Measurements from ENCODE around the gene TMTC2. TPM values are rescaled to one million over a fixed set of nuclear protein-coding genes. Genes with fewer than 3 reads are reported as not detected.

TMTC2 gene
- total RNA-seq, 2 donors from 2014 or later, result 5.0 to 6.7 TPM

- Mint-ChIP-seq H3K9me3 (no peaks in the 10 kb centered on the region), H3K27ac (no peak overlapping the region), H3K36me3 (no peaks in the 10 kb centered on the region)
- ATAC-seq (no peak), DNase-seq (ENCODE audit: low spot score in 2 of 2) (no peak)
Measured at GRCh38 chr12:82698708-82699564, 12.2 kb downstream of the TMTC2 start.

GRCh38 chr12:82705774-82706173 is 19.1 kb downstream of the TMTC2 start:
- DNase-seq (ENCODE audit: low spot score in 2 of 2) (no peak), ATAC-seq (no peak)
- H3K9me3 Mint-ChIP-seq, result no peaks in the 10 kb centered on the region

GRCh38 chr12:82708061-82708879 is 21.6 kb downstream of the TMTC2 start:
- ATAC-seq (no peak), DNase-seq (ENCODE audit: low spot score in 2 of 2) (no peak)
- Mint-ChIP-seq H3K36me3 (peaks cover 0 to 6% of the 10 kb centered on the region in 2 donors), H3K27ac (no peak overlapping the region), H3K9me3 (peaks cover 5 to 6% of the 10 kb centered on the region in 2 donors)

More at GRCh38 chr12:82705774-82706173, 19.1 kb downstream of the TMTC2 start:
- H3K36me3 Mint-ChIP-seq, result no peaks in the 10 kb centered on the region
- H3K27ac Mint-ChIP-seq, result no peak overlapping the region

GRCh38 chr12:82709794-82710355 is 23.2 kb downstream of the TMTC2 start:
- H3K27ac Mint-ChIP-seq, result no peak overlapping the region

GRCh38 chr12:82710741-82711140 is 24.0 kb downstream of the TMTC2 start:
- DNase-seq (ENCODE audit: low spot score in 2 of 2) (no peak), ATAC-seq (no peak)
- Mint-ChIP-seq H3K36me3 (peaks cover 0 to 6% of the 10 kb centered on the region in 2 donors), H3K27ac (no peak overlapping the region), H3K9me3 (peaks cover 5 to 6% of the 10 kb centered on the region in 2 donors)

More at GRCh38 chr12:82709794-82710355, 23.2 kb downstream of the TMTC2 start:
- ATAC-seq (no peak), DNase-seq (ENCODE audit: low spot score in 2 of 2) (no peak)
- Mint-ChIP-seq H3K36me3 (peaks cover 0 to 6% of the 10 kb centered on the region in 2 donors), H3K9me3 (peaks cover 5 to 6% of the 10 kb centered on the region in 2 donors)

- peaks cover 5 to 6% of the 10 kb centered on the region in 2 donors for H3K9me3 Mint-ChIP-seq
- DNase-seq (ENCODE audit: low spot score in 2 of 2) (no peak), ATAC-seq (no peak)
- H3K27ac Mint-ChIP-seq, result no peak overlapping the region
- H3K36me3 Mint-ChIP-seq, result peaks cover 0 to 6% of the 10 kb centered on the region in 2 donors
Measured at GRCh38 chr12:82714427-82714826, 27.7 kb downstream of the TMTC2 start.

GRCh38 chr12:82721726-82722125 is 35.0 kb downstream of the TMTC2 start:
- ATAC-seq (peak in 1 of 2 donors; percentile 58), DNase-seq (ENCODE audit: low spot score in 2 of 2) (no peak)
- H3K36me3 Mint-ChIP-seq, result peaks cover 0 to 5% of the 10 kb centered on the region in 2 donors
- no peaks in the 10 kb centered on the region for H3K9me3 Mint-ChIP-seq
- H3K27ac Mint-ChIP-seq, result no peak overlapping the region

- DNase-seq (ENCODE audit: low spot score in 2 of 2) (no peak), ATAC-seq (peak; percentile 70 to 91)
- Mint-ChIP-seq H3K27ac (no peak overlapping the region), H3K9me3 (no peaks in the 10 kb centered on the region), H3K36me3 (peaks cover 0 to 5% of the 10 kb centered on the region in 2 donors)
Measured at GRCh38 chr12:82723093-82723492, 36.4 kb downstream of the TMTC2 start.

- DNase-seq (ENCODE audit: low spot score in 2 of 2) (no peak), ATAC-seq (no peak)
- H3K27ac Mint-ChIP-seq, result no peak overlapping the region
- H3K36me3 Mint-ChIP-seq, result peaks cover 0 to 5% of the 10 kb centered on the region in 2 donors
- no peaks in the 10 kb centered on the region for H3K9me3 Mint-ChIP-seq
Measured at GRCh38 chr12:82723891-82724290, 37.2 kb downstream of the TMTC2 start.

- Mint-ChIP-seq H3K27ac (no peak overlapping the region), H3K36me3 (peaks cover 0 to 5% of the 10 kb centered on the region in 2 donors), H3K9me3 (peaks cover 0 to 4% of the 10 kb centered on the region in 2 donors)
- DNase-seq (ENCODE audit: low spot score in 2 of 2) (no peak), ATAC-seq (no peak)
Measured at GRCh38 chr12:82725741-82726140, 39.0 kb downstream of the TMTC2 start.

GRCh38 chr12:82727886-82728285 is 41.2 kb downstream of the TMTC2 start:
- no peak for DNase-seq (ENCODE audit: low spot score in 2 of 2)
- Mint-ChIP-seq H3K27ac (no peak overlapping the region), H3K36me3 (peaks cover 0 to 2% of the 10 kb centered on the region in 2 donors), H3K9me3 (peaks cover 0 to 4% of the 10 kb centered on the region in 2 donors)
- ATAC-seq, result no peak

- Mint-ChIP-seq H3K36me3 (no peaks in the 10 kb centered on the region), H3K27ac (no peak overlapping the region), H3K9me3 (peaks cover 0 to 4% of the 10 kb centered on the region in 2 donors)
- DNase-seq (ENCODE audit: low spot score in 2 of 2), result no peak
- no peak for ATAC-seq
Measured at GRCh38 chr12:82728710-82729109, 42.0 kb downstream of the TMTC2 start.

- no peak for ATAC-seq
- Mint-ChIP-seq H3K27ac (no peak overlapping the region), H3K36me3 (no peaks in the 10 kb centered on the region), H3K9me3 (peaks cover 0 to 4% of the 10 kb centered on the region in 2 donors)
- no peak for DNase-seq (ENCODE audit: low spot score in 2 of 2)
Measured at GRCh38 chr12:82730953-82731459, 44.3 kb downstream of the TMTC2 start.

- DNase-seq (ENCODE audit: low spot score in 2 of 2), result no peak
- H3K9me3 Mint-ChIP-seq, result no peaks in the 10 kb centered on the region
- H3K36me3 Mint-ChIP-seq, result no peaks in the 10 kb centered on the region
- H3K27ac Mint-ChIP-seq, result no peak overlapping the region
- no peak for ATAC-seq
Measured at GRCh38 chr12:82740129-82741000, 53.7 kb downstream of the TMTC2 start.

- ATAC-seq (no peak), DNase-seq (ENCODE audit: low spot score in 2 of 2) (no peak)
- Mint-ChIP-seq H3K9me3 (no peaks in the 10 kb centered on the region), H3K27ac (no peak overlapping the region), H3K36me3 (no peaks in the 10 kb centered on the region)
Measured at GRCh38 chr12:82745063-82745674, 58.5 kb downstream of the TMTC2 start.

All from activated naive CD4-positive, alpha-beta T cell treated with anti-CD3 and anti-CD28 coated beads, Interleukin-2, amount 50 U/mL, for 72 hours (primary cell).